ENCODE results near the gene LMBR1. TPM values are rescaled to one million over a fixed set of nuclear protein-coding genes. Genes with fewer than 3 reads are reported as not detected.

LMBR1 gene
- total RNA-seq, 2 experiments from 2014 or later, result 114 to 136 TPM

GRCh38 chr7:156898938-156899337, 6.0 kb upstream of the LMBR1 start:
- H4K20me1 ChIP-seq (ENCODE audit: insufficient read depth, low read length), result no peaks in the 10 kb centered on the region
- H3K9me2 ChIP-seq (ENCODE audit: insufficient read depth, low read length), result no peaks in the 10 kb centered on the region
- CTCF ChIA-PET (ENCODE audit: unreplicated experiment), result no interaction called here
- no TSS peak for BruUV-seq (replicated peaks)
- no peak for DNase-seq (ENCODE audit: low spot score)
- H3K27ac ChIP-seq (ENCODE audit: low read depth, low read length, poor library complexity, severe bottlenecking), result no peak overlapping the region
- H3K79me2 ChIP-seq (ENCODE audit: insufficient read depth, low read depth, low read length), result peaks cover under 1% of the 10 kb centered on the region; the same call in 1 of the 2 replicates
- no peak for TF ChIP-seq CTCF (conservative IDR thresholded peaks at IDR 0.05; ENCODE audit: low read length)
- no peak for TF ChIP-seq EZH2phosphoT487 (IDR thresholded peaks at IDR 0.05; ENCODE audit: borderline replicate concordance, low read depth, low read length)
- peaks cover 25% of the 10 kb centered on the region for H3K4me1 ChIP-seq (ENCODE audit: insufficient read depth, low read length, poor library complexity, severe bottlenecking)
- intact Hi-C loops (cut with micrococcal nuclease; ENCODE audit: unreplicated experiment), result no loop called here
- H3K4me2 ChIP-seq (ENCODE audit: low read length), result no peak overlapping the region
- H3K4me3 ChIP-seq (ENCODE audit: low read depth, low read length, poor library complexity, severe bottlenecking), result no peak overlapping the region
- no peak overlapping the region for H2AFZ ChIP-seq (ENCODE audit: low read length)
- no peaks in the 10 kb centered on the region; the same call in 1 of the 2 replicates for H3K36me3 ChIP-seq (ENCODE audit: insufficient read depth, low read length)
- no peaks in the 10 kb centered on the region; the same call in 1 of the 2 replicates for H3K9me3 ChIP-seq (ENCODE audit: low read length)
- POLR2A ChIA-PET, result interaction anchor here (0.6 to 1.2 kb wide), 3 partner anchors 26 to 107 kb away, joined by 3 to 5 read pairs (median 5); no protein-coding TSS in a partner anchor

DNA sequence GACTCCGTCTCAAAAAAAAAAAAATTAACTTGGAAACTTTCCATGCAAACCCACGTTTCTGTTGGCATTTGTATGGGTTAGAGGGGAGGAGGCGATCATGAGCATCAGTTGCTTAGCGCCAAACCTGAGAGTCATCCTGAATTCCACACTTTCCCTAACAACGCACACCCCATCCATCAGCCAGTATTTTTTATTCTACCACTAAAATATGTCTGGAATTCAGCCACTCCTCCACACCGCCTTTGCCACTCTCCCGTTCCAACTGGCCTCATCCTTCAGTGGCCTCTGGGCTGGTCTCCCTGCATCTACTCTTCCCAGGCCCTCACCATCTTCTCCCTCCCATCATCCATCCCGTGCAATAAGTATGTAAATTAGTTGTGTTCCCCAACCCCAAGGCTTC, 4.7 kb upstream of the LMBR1 start:
- Histone ChIP-seq H2AFZ (ENCODE audit: low read length) (no peak overlapping the region), H3K9me3 (ENCODE audit: low read length) (no peaks in the 10 kb centered on the region; the same call in 1 of the 2 replicates), H3K4me3 (ENCODE audit: low read depth, low read length, poor library complexity, severe bottlenecking) (no peak overlapping the region), H3K9me2 (ENCODE audit: insufficient read depth, low read length) (no peaks in the 10 kb centered on the region), H3K36me3 (ENCODE audit: insufficient read depth, low read length) (no peaks in the 10 kb centered on the region; the same call in 1 of the 2 replicates), H3K4me2 (ENCODE audit: low read length) (no peak overlapping the region), H3K27ac (ENCODE audit: low read depth, low read length, poor library complexity, severe bottlenecking) (no peak overlapping the region), H3K79me2 (ENCODE audit: insufficient read depth, low read depth, low read length) (peaks cover 4% of the 10 kb centered on the region; the same call in 1 of the 2 replicates), H4K20me1 (ENCODE audit: insufficient read depth, low read length) (no peaks in the 10 kb centered on the region), H3K4me1 (ENCODE audit: insufficient read depth, low read length, poor library complexity, severe bottlenecking) (peaks cover 25% of the 10 kb centered on the region)
- TF ChIP-seq EZH2phosphoT487 (IDR thresholded peaks at IDR 0.05; ENCODE audit: borderline replicate concordance, low read depth, low read length) (no peak), CTCF (conservative IDR thresholded peaks at IDR 0.05; ENCODE audit: low read length) (no peak)
- intact Hi-C loops (cut with micrococcal nuclease; ENCODE audit: unreplicated experiment), result no loop called here
- no peak for DNase-seq (ENCODE audit: low spot score)
- ChIA-PET POLR2A (no interaction called here), CTCF (ENCODE audit: unreplicated experiment) (no interaction called here)
- BruUV-seq (replicated peaks), result no TSS peak

DNA sequence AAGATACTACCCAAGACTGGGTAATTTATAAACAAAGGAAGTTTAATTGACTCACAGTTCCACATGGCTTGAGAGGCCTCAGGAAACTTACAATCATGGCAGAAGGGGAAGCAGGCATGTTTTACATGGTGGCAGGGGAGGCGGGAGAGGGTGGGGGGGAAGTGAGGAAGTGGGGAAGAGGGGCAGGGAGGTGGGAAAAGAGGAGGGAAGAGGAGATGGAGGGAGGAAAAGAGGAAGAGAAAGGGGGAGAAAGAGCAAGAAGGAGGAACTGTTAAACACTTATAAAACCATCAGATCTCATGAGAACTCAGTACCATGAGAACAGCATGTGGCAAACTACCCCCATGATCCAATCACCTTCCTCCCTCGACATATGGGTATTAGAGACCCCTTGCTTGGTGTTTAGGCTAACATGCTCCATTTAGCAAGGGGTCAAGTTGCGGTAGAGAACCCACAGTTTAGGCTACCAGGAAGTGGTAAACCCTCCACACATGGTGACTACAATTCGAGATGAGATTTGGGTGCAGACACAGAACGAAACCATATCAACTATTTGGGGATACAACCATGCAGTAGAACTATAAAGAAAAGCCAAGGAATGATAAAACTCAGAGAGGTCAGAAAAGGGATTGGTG, 3.5 kb upstream of the LMBR1 start:
- H3K27ac ChIP-seq (ENCODE audit: low read depth, low read length, poor library complexity, severe bottlenecking), result no peak overlapping the region
- no TSS peak for BruUV-seq (replicated peaks)
- no peak overlapping the region for H3K4me2 ChIP-seq (ENCODE audit: low read length)
- H3K36me3 ChIP-seq (ENCODE audit: insufficient read depth, low read length), result no peaks in the 10 kb centered on the region; the same call in 1 of the 2 replicates
- intact Hi-C loops (cut with micrococcal nuclease; ENCODE audit: unreplicated experiment), result no loop called here
- POLR2A ChIA-PET, result interaction anchor here (0.8 kb wide), 1 partner anchor 10 kb away, joined by 3 read pairs; no protein-coding TSS in a partner anchor
- no peaks in the 10 kb centered on the region for H3K9me2 ChIP-seq (ENCODE audit: insufficient read depth, low read length)
- CTCF ChIA-PET (ENCODE audit: unreplicated experiment), result no interaction called here
- H3K9me3 ChIP-seq (ENCODE audit: low read length), result no peaks in the 10 kb centered on the region; the same call in 1 of the 2 replicates
- no peak overlapping the region for H3K4me3 ChIP-seq (ENCODE audit: low read depth, low read length, poor library complexity, severe bottlenecking)
- H3K4me1 ChIP-seq (ENCODE audit: insufficient read depth, low read length, poor library complexity, severe bottlenecking), result peaks cover 27% of the 10 kb centered on the region
- no peaks in the 10 kb centered on the region for H4K20me1 ChIP-seq (ENCODE audit: insufficient read depth, low read length)
- no peak for DNase-seq (ENCODE audit: low spot score)
- H3K79me2 ChIP-seq (ENCODE audit: insufficient read depth, low read depth, low read length), result peaks cover 12% of the 10 kb centered on the region
- peak overlapping the region; percentile 49; the same call in 1 of the 2 replicates for H2AFZ ChIP-seq (ENCODE audit: low read length)
- TF ChIP-seq EZH2phosphoT487 (IDR thresholded peaks at IDR 0.05; ENCODE audit: borderline replicate concordance, low read depth, low read length), result no peak
- TF ChIP-seq CTCF (conservative IDR thresholded peaks at IDR 0.05; ENCODE audit: low read length), result no peak
